SK-N-SH (cell line): Measurements from ENCODE around the gene MAGEA9. TPM values are rescaled to one million over a fixed set of nuclear protein-coding genes. Genes with fewer than 3 reads are reported as not detected.

Experiments
- CTCF ChIA-PET: fragments of 300-600, 350-600 bp; formaldehyde crosslinking; extraction: SDS; loops from one replicate; lab custom pipeline; 2021; lab: Yijun Ruan, JAX
- POLR2A ChIA-PET: fragments of 350-600 bp; sonication (Branson Sonifier 250); formaldehyde crosslinking; extraction: SDS; loops from one replicate; lab custom pipeline; 2020; ENCODE audit warnings: antibody characterized with exemption, inconsistent platforms; lab: Yijun Ruan, JAX
- DNase-seq: peaks from one replicate; pipeline ENCODE4 v3.0.0; 2012
- H2AFZ ChIP-seq: fragments of 200-600 bp; sonication (generic); 2 replicates; pipeline ENCODE4 v1.8.1; 2016; ENCODE audit warnings: antibody characterized with exemption, mild to moderate bottlenecking, low read depth
- H3F3A ChIP-seq: fragments of 200-600 bp; sonication (generic); replicated peaks from 2 replicates; pipeline ENCODE3; 2016; ENCODE audit warnings: antibody characterized with exemption, mild to moderate bottlenecking; ENCODE audit not compliant: insufficient read depth
- H3K27ac ChIP-seq, 2 experiments: fragments of 200-500 bp in 1 of 2; fragments of 200-600 bp in 1 of 2; sonication (Bioruptor generic) in 1 of 2; sonication (generic), shearing (Covaris generic) in 1 of 2; 2 replicates each; pipeline versions ENCODE4 v1.5.1 to v1.6.1; 2014 to 2016; ENCODE audit warnings: low read depth in 2 of 2, inconsistent platforms in 1 of 2, low read length in 1 of 2, mild to moderate bottlenecking in 1 of 2, mixed read lengths in 1 of 2
- H3K27me3 ChIP-seq: fragments of 200-600 bp; sonication (generic), shearing (Covaris generic); 2 replicates; pipeline ENCODE4 v1.6.1; 2016; ENCODE audit warnings: mixed run types; ENCODE audit not compliant: insufficient read depth
- H3K36me3 ChIP-seq, 2 experiments: fragments of 200-500 bp in 1 of 2; fragments of 200-600 bp in 1 of 2; sonication (Bioruptor generic) in 1 of 2; sonication (generic) in 1 of 2; replicated peaks in 1 of 2; 2 replicates each; pipeline versions ENCODE3 to v1.5.1; 2014 to 2016; ENCODE audit warnings: low read length in 1 of 2, mild to moderate bottlenecking in 1 of 2; ENCODE audit not compliant: insufficient read depth in 2 of 2, control insufficient read depth in 1 of 2
- H3K4me1 ChIP-seq, 2 experiments: fragments of 200-500 bp in 1 of 2; fragments of 200-600 bp in 1 of 2; sonication (Bioruptor generic) in 1 of 2; sonication (generic), shearing (Covaris generic) in 1 of 2; 2 replicates each; pipeline versions ENCODE4 v1.5.1 to v1.6.1; 2014 to 2016; ENCODE audit warnings: low read depth in 1 of 2, low read length in 1 of 2, mixed run types in 1 of 2; ENCODE audit not compliant: insufficient read depth in 2 of 2, control insufficient read depth in 1 of 2
- H3K4me2 ChIP-seq: fragments of 200-600 bp; sonication (generic), shearing (Covaris generic); 2 replicates; pipeline ENCODE4 v1.6.1; 2017; ENCODE audit warnings: mixed run types
- H3K4me3 ChIP-seq, 2 experiments: fragments of 200-500 bp in 1 of 2; fragments of 200-600 bp in 1 of 2; sonication (Bioruptor generic) in 1 of 2; sonication (generic), shearing (Covaris generic) in 1 of 2; 2 replicates each; pipeline versions ENCODE4 v1.5.1 to v1.8.1; 2014 to 2016; ENCODE audit warnings: low read depth in 2 of 2, inconsistent platforms in 1 of 2, low read length in 1 of 2, mild to moderate bottlenecking in 1 of 2, mixed read lengths in 1 of 2, moderate library complexity in 1 of 2
- H3K79me2 ChIP-seq: fragments of 200-600 bp; sonication (generic); 2 replicates; pipeline ENCODE4 v1.8.1; 2017; ENCODE audit warnings: mild to moderate bottlenecking; ENCODE audit not compliant: insufficient read depth
- H3K9ac ChIP-seq: fragments of 200-600 bp; sonication (generic); 2 replicates; pipeline ENCODE4 v1.6.1; 2017; ENCODE audit warnings: mixed run types
- H3K9me2 ChIP-seq: fragments of 200-600 bp; sonication (generic); 2 replicates; pipeline ENCODE4 v1.6.1; 2017; ENCODE audit warnings: mixed run types
- H3K9me3 ChIP-seq: fragments of 200-600 bp; sonication (generic); 2 replicates; pipeline ENCODE4 v1.6.1; 2017; ENCODE audit warnings: mixed run types, mild to moderate bottlenecking, moderate library complexity
- H4K20me1 ChIP-seq: fragments of 200-600 bp; sonication (generic); 2 replicates; pipeline ENCODE4 v1.6.1; 2017; ENCODE audit warnings: mild to moderate bottlenecking, mixed run types; ENCODE audit not compliant: insufficient read depth
- FOXM1 ChIP-seq: IDR thresholded peaks from 2 replicates; pipeline ENCODE4 v1.4.0; 2012; ENCODE audit warnings: low read depth, mild to moderate bottlenecking
- GABPA ChIP-seq: IDR thresholded peaks from 2 replicates; pipeline ENCODE4 v1.4.0; 2012; ENCODE audit warnings: low read depth, mild to moderate bottlenecking
- GATA2 ChIP-seq: sonication (generic); formaldehyde crosslinking; IDR thresholded peaks from 2 replicates; pipeline ENCODE4 v1.5.0; 2020; ENCODE audit warnings: mild to moderate bottlenecking, missing genetic modification reagents
- JUND ChIP-seq: IDR thresholded peaks from 2 replicates; pipeline ENCODE4 v1.4.0; 2012
- PBX3 ChIP-seq: IDR thresholded peaks from 2 replicates; pipeline ENCODE4; 2012
- POLR2AphosphoS5 ChIP-seq: IDR thresholded peaks from 2 replicates; pipeline ENCODE4 v1.6.1; 2012; ENCODE audit warnings: low read depth, low read length
- RAD21 ChIP-seq: IDR thresholded peaks from 2 replicates; pipeline ENCODE4 v1.6.1; 2012; ENCODE audit warnings: mild to moderate bottlenecking, low read length
- REST ChIP-seq: IDR thresholded peaks from 2 replicates; pipeline ENCODE4 v1.6.1; 2012; ENCODE audit warnings: mild to moderate bottlenecking, low read depth, low read length, moderate library complexity
- SIN3A ChIP-seq: IDR thresholded peaks from 2 replicates; pipeline ENCODE4 v1.6.1; 2012; ENCODE audit warnings: low read depth, mild to moderate bottlenecking, low read length, moderate library complexity, borderline replicate concordance
- YY1 ChIP-seq: IDR thresholded peaks from 2 replicates; pipeline ENCODE4 v1.4.0; 2012; ENCODE audit warnings: low read depth, mild to moderate bottlenecking
- WGBS: methylation state at CpG from one replicate; pipeline ENCODE4 v1.1.6; 2017; ENCODE audit warnings: low lambda C conversion rate; 5-methylcytosine and 5-hydroxymethylcytosine counted together
- polyA plus RNA-seq, 3 experiments: library from polyadenylated mRNA; depleted of rRNA; stranded (reverse); fragments of >200 nt; gene quantifications; 2 replicates each; pipeline ENCODE4 v1.2.3, GENCODE V29; 2012

The MAGEA9 gene
- polyA plus RNA-seq, 1 of the 3 experiments (the other 2 are of a cell fraction) = not detected

GRCh38 chrX:149803458-149804062 lies 21.8 kb downstream of the MAGEA9 start (continued):
- TF ChIP-seq PBX3 = no peak

- H3K9ac ChIP-seq = no peak overlapping the region
- POLR2A ChIA-PET = no interaction called here
- DNase-seq = no peak
Measured at GRCh38 chrX:149804102-149804501, 22.4 kb downstream of the MAGEA9 start.

More at GRCh38 chrX:149804102-149804501, 22.4 kb downstream of the MAGEA9 start:
- no peak overlapping the region for H3K27ac ChIP-seq
- H3K9me3 ChIP-seq = no peaks in the 10 kb centered on the region
- no peaks in the 10 kb centered on the region for H3K36me3 ChIP-seq
- H3F3A ChIP-seq = no peaks in the 10 kb centered on the region
- no peak overlapping the region for H3K4me3 ChIP-seq
- H3K79me2 ChIP-seq = no peaks in the 10 kb centered on the region
- peaks cover 36% of the 10 kb centered on the region; the same call in 1 of the 2 replicates for H3K27me3 ChIP-seq
- WGBS = 19% methylated on average over 6 of the region's 6 CpGs
- H2AFZ ChIP-seq = no peak overlapping the region
- TF ChIP-seq SIN3A (no peak), RAD21 (no peak), YY1 (no peak), FOXM1 (no peak), REST (no peak), JUND (no peak), GABPA (no peak), GATA2 (CRISPR knock-in tag) (no peak), POLR2AphosphoS5 (no peak)
- CTCF ChIA-PET = no interaction called here
- no peaks in the 10 kb centered on the region for H3K4me1 ChIP-seq
- H3K9me2 ChIP-seq = no peaks in the 10 kb centered on the region
- no peaks in the 10 kb centered on the region for H4K20me1 ChIP-seq
- H3K4me2 ChIP-seq = no peak overlapping the region
